Stimulated activated CD4-positive, alpha-beta T cell treated with anti-CD3 and anti-CD28 coated beads, Interleukin-4, amount 100 ng/mL, for 48 hours (primary cell): ENCODE data around the gene PCTP.

Source experiments
- DNase-seq, 2 donors: peaks; one replicate each; pipeline ENCODE4 v3.0.0-alpha.2; 2020; ENCODE audit warnings: low read depth in 2 of 2

Gene PCTP

DNA sequence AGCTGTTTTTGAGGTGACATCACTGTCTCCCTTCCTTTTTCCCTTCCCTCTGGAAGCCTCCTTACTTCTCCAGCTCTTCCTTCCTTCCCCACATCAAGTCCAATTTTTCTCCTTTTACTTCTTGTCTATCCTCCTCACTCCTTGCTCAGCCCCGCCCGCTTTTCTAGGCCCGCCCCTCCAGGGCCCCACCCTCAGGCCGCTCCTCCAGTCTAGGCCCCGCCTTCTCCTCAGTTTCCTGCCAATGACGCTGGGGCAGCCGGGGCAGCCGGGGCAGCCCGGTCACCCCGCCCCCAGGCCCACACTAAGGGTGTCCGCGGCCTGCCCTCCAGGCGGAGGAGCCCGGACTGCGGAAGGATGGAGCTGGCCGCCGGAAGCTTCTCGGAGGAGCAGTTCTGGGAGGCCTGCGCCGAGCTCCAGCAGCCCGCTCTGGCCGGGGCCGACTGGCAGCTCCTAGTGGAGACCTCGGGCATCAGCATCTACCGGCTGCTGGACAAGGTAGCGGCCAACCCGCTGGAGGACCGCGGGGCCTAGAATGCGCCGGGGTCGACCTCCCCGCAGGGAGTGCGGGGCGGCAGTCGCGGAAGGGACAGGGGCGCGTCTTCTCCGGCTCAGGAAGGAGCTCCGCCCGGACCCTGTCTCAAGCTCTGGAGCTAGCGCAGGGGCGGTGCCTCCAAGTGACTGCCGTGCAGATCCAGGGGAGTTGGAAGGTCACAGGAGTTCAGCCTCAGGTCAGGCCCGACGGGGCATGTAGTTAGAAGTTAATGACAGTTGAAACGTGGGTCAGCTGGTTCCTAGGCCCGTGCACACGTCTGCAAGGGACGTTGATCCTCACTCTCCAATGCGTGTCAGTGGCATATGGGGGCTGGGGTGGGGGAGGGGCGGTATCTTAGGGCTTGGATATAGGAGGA is at the start of gene PCTP:
Gene PCTP, plus strand, starts transcription at position 302 of the 908 bp plus-strand sequence. Its CDS starts 53 bp downstream, at position 355.
- peak; percentile 84 to 88 for DNase-seq

DNA sequence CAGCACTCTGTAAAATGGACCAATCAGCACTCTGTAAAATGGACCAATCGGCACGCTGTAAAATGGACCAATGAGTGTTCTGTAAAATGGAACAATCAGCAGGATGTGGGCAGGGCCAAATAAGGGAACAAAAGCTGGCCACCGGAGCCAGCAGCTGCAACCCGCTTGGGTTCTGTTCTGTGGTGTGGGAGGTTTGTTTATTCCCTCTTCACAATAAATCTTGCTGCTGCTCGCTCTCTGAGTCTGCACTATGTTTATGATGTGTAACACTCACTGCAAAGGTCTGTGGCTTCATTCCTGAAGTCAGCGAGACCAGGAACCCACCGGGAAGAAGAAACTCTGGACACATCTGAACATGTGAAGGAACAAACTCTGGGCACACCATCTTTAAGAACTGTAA is 48.7 kb upstream of the PCTP start:
- no peak for DNase-seq

DNA sequence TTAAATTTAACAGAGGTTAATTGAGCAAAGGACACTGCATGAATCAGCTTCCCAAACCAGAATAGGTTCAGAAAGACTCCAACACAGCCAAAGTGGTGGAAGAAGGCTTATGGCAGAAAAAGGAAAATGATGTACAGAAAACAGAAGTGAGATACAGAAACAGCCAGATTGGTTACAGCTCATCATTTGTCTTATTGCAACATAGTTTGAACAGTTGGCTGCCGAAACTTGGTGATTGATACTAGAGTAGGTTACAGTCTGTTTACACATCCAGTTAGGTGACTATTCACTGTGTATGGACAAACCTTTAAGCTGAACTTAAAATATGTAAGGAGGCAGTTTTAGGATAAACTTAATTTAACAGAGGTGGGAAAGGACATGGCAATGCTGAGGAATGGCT is 46.5 kb upstream of the PCTP start:
- no peak for DNase-seq

DNA sequence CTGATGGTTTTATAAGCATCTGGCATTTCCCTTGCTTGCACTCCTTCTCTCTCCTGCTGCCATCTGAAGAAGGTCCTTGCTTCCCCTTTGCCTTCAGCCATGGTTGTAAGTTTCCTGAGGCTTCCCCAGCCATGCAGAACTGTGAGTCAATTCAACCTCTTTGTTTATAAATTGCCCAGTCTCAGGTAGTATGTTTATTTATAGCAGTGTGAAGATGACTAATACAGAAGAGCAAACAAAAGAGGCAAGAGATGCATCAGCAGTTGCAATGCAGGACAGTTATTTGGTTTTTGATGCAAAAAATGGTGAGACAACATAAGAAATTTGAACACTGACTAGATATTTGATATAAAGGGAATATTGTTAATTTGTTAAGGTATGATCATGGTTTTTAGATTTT is 45.0 kb upstream of the PCTP start:
- DNase-seq, result no peak

DNA sequence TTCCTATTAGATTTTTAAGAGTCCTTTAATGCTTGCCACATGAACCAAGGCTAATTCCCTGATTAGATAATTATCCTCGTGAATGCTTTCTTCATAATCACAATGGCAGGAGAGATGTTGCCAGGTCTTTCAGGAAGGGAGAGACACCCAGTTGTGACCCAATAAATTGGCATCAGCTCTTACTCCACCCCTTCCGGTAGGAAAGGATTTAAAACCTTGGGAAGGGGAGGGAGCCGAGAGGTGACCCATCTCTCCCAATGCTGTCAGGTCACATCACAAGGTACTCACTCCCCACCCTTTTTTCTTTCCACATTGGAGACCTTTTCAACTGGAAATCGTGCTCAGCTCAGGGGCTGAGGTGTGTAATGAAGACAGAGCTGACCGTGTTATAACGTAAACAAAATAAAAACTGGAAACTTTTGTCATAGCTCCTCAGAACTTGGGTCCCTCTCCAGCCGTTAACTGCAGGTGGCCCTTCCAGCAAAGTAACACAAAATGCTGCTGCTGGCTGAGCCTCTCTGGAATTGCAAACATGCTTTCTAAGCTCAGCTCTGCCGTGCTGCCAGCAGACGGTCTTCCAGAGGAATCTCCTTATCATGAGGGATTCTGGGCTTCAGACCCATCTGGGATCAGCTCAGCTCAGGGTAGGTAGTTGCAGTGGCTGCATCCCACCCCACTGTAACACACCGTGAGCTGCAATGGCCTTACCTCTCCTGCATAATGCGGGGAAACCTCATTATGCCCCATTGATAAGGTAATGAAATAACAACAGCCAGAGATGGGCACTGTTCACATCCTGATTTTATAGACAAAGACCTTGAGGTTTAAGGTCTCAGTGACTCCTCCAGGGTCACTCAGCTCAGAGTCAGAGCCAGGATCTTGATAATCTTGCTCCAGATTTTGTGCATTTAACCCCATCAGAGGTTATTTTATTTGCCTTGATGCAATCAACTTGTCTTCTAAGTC is 43.8 kb upstream of the PCTP start:
- no peak for DNase-seq

DNA sequence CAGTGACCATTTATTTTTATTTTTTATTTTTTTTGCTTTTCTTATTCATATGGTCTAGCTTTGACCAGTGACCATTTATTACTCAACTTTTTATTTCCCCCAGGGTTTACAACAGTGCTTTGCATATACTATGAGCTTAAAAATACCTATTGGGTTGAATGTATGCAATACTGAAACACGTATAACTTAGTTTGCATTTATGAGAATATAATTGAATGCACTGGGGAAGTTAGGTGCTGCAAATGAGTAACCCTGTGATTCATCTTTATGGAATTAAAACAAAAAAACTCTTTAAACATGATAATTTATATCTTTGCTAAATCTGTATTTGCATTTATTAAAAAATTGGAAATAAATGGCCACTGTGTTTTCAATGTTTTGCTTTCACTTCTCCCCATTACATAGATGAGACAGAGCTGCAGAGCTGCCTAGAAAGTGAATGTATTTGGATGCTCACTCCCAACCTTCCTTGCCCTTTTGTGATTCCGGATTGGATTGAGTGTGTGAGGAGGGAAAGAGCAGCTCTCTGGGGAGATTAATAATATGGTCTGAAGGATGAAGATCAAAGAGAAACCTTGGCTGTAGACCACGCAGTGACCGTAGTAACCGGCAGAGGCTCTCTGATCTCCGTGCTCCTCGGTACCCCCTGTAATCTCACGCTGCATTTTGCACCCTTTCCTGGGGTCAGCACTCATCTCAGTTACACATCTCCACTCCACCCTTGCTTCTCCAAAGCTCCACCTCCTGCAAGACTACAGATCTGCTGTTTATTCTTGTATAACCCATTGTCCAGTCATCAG is 42.5 kb upstream of the PCTP start:
- DNase-seq, result no peak

DNA sequence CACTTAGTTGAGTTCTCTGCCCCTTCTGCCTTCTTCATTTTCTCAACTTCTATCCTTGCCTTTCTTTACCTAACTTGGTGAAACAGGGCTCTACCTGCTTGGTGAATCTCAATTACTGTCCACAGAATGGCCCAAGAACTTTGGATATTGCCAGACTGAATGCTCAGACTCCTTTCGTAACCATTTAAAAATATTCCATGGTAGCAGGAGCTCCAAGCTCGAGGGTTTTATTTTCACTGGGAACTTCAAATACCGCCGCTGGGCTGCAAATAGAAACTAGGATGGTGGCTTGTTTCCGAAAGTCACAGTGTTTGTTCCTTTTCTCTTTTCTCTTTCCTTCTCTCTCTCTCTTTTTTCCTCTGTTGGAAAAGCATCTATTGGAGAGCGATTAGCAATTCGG is 41.4 kb upstream of the PCTP start:
- no peak for DNase-seq

DNA sequence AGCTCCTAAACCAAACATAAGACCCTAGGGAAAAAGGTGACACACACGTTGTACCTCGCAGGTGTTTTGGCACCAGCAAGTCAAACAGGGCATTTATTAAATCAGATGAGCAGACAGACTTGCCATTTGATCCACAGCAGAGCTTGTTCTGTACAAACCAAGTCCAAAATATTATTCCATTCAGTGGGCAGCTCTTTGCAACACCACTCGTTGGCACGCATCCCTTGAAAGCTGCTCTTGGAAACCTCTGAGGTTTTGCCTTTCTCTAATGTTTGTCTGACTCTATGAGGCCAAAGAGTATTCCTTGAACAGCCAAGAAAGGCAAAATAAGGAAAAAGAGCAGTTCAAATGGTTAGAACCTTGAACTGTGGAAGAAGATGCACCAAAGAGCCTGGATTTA is 40.9 kb upstream of the PCTP start:
- no peak for DNase-seq

DNA sequence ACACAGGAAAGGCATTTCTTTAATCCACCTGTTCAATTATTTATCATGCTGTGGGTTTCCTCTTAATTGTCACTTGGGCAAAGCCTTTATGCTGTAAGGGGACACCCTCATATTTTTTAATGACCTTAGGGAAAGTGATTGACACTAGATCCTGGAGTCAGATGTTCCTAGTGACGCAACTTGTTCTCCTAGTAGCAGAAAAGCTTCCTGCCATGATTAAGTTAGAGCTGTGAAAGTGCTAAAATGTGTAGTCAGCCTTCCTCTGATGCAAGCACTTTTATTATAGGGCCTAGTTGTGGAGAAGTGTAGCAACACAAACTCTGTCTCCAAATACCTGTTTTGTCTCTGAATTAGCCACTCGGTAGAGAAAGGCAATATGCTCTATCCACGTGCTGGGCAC is 40.4 kb upstream of the PCTP start:
- no peak for DNase-seq

DNA sequence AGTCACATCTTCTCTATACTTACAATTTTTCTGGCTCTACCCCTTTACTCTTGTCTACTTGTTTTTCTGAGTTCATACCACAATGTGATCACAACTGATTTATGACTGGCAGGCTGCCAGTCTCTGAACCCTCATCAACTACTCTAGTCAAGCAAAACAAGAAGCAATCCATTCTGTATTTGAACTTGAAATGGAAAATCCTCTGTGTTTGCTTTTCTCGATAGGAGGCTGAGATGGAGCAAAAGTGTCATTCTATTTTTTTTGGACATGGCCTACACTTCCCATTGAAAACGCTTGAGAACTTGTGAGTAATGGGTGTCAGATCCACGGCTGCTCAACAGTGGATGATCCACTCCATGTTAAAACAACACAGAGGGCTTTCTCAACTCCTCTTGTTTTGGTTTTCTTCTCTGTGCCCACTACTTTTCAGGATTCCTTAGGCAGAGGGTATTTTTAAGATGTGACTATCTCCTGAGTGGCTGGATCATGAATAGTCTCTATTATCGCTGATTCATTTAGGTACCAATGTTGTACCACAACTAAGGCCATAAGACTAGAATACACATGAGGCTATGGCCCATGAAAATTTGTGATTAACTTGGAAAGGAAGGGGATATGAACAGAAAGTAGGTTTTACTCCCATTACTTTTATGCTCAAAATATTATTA is 39.9 kb upstream of the PCTP start:
- no peak for DNase-seq

DNA sequence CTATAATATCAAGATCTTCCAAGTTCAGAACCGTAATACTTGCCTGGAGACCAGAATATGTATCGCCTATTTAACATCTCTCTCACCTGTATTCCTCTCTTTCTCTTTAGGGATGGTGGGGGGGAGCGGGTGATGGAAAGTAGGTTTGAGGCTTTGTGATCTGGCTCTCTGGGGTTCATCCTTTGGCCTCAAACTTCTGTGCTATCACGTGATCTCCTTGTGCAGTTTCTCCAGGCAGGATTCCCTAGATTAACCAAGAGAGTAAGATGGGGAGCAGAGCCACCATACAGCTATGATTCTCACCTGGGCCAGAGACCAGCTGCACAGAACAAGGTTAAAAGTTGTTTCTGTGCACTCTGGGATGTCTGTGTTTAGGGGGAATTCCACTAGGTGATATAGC is 33.4 kb upstream of the PCTP start:
- DNase-seq, result no peak

DNA sequence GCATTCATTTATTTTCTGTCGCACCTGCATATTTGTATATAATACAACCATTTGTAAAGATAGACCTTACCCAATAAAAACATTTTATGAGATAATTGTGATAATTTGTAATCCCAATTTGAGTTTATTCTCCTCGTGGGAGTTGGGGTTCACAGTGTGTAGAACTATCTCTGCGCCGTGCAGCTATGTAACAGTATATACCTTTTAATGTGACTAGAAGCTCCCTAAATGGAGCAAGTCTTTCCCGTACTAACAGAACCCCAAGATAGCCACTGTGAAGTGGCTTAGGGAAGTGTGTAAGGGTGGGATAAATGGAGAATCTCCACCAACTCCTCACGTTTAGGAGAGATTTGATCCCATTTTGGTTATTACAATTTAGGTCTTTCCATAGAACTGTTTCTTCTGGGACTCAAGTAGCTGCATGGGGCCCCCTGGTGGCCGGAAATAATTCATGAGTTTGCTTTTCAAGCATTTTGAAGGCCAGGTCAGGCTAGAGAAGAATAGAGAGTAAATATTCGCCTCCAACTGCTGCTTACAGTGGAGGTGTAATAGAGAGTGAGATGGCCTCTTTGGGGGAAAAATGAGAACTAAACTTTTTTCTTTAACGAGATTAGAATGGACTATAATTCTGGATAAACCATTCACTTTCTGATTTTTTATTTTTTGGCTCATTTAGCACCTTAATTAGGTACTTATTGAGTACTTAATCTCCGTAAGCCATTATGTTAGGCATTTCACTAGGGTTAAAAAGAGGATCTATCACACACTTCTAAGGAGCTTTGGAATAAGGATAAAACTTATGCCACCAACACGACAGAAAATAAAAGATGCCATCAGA is 32.7 kb upstream of the PCTP start:
- peak; percentile 50 to 68 for DNase-seq

DNA sequence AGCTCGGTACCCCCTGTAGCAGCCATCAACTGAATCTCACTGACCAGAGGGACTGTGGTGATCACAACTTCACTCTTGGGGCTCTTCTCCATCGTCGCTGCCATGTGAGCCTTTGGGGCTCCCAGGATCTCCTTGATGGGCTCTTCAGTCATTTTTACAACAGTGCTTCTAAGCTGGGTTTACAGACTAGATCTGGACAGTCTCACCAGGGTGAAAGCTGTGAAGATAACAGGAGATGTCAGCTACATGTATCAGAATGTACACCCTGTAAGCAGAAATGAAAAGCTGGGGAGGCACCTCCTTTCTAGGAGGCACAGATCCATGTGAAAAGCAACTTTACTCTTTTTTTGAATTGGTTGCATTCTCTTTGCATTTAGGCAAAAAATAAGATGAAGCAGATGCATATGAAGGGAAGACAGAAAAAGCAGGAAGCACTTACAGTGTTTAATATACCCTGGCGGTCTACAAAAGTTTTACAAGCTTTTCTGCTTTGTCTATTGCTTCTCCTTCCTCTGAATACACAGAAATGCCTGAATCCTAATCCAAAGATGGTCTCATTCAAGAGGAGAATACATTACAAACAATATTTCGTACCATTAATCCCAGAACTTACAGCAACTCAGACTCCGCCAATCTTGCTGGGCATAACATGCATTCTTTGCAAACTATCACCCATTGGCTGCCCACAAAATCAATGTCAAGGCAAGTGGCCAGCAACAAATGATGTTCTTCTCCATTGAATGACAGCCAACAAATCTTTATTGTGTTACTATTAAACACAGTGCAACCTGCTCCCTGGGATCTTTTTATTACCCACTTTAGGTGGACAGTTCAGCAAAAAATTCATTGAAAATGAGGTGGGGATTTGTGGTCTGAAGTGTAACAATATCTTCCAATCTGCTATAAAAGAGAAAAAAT is 29.7 kb upstream of the PCTP start:
- DNase-seq, result no peak

DNA sequence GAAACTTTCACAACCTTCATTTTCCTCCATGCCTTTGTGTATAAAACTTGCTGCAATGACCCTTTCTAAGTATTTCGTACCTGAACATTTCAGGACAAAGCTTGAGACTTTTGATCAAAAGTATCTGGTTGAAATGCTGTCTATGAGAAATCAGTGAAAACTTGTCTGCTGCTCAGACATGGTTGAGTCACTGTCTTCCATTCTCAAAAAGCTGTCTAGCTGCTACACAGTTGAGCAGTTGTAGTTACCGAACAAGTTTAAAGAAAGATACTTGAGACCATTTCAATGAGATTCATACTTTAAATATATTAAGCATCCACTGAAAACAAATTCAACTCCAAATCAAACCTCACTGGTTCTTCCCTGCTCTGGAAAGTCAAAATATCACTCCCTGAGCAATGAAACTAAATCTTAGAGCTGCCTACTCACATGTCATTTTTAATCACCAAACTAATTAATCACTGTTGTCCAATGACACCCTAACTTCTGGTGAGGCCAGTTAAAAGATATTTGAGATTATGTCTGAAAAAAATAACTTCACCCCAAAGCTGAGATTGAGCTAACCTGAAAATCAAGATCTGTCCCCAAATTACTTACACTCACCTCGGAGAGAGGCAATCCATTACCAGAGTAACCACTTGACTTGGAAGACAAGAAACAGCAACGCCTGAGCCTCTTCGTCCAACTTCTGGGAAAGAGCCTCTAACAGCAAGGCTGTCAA is 28.7 kb upstream of the PCTP start:
- DNase-seq, result no peak

DNA sequence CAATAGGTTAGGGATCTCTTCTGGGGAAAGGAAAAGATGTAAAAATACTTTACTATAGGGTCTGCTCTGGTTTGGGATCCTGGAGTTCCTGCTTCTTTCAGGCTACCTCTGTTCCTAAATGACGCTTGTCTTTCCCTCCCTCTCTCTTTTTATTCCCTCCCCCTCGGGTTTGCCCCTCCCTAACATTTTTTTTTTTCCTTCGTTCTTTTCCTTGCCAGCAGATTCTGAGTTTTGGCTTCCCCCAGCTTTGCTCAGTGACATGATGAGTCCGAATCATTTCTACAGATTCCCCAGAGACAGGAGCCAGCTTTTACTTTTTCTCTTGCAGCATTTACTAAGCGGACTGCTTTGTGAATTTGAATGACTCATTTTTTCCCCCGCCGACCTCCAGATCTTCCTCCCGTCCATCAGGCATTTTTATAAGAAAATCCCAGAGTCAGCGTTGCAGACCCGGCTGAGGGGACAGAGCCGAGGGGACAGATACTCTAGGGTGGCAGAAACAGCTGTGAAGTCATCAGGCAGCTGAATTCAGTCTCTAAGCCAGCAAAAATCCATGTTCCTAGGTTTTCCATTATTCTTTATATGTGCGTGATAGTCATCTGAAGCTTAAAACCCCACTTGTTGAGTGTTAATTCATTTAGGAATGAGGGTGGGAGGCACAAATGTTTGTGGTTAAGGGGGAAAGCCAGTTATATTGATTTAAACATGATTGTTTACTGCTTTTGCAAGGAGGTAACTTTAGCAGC is 27.9 kb upstream of the PCTP start, which contains the start of gene TMEM100:
Gene TMEM100, minus strand, starts transcription at position 123 of the 746 bp plus-strand sequence. CDS start 1,794 bp downstream, outside the sequence.
- no peak for DNase-seq

DNA sequence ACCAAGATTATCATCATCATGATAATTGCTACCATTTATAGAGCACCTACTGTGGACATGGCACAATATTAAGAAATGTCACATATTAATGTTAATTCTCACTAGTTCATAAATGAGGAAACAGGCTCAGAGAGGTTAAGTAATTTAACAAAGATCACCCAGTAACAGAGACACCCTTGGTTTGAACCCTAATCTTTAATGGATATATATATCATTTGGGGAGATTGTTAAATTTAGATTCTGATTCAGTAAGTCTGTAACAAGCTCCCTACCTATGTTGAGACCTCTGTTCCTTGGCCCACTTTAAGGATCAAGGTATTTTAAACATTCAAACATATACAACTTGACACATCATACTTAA is 27.4 kb upstream of the PCTP start:
- no peak for DNase-seq

DNA sequence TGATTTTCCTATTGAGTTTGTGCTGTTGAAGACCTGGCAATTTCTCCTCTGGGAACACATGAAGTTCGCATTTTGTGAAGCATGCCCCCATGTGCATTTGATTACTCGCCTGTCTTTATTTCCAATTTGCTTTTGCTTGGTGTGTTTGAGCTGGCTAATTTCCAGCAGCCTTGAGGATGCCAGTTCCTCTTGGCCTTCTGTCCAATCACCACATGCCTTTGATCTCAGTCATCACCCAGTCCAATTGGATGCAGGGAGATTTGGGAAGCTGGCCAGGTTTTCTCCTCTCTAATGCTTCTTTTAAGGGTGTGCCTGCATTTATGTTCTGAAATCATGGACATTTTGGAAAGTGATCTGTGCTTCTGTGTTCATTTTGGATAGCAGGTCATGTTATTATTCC is 24.4 kb upstream of the PCTP start:
- no peak for DNase-seq

DNA sequence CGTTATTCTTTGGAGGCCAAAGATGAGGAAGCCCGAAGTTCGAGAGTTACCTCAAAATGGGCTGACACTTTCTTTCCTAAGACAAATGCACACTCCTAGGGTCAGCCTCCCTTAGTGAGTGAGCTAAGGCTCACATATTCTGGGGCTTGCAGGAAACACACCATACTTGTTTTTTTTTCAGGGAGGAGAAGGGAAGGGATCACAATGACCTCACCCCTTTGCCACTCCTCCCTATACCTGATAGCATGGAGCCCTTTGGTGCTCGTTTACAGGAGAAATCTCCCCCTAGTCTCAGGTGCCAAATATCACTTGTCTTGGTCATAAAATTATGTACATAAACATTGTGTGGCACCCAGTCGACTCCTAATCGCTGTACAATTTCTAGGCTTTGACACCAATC is 23.6 kb upstream of the PCTP start:
- no peak for DNase-seq
